Measurements from ENCODE around the gene GAS6.

Gene GAS6

DNA sequence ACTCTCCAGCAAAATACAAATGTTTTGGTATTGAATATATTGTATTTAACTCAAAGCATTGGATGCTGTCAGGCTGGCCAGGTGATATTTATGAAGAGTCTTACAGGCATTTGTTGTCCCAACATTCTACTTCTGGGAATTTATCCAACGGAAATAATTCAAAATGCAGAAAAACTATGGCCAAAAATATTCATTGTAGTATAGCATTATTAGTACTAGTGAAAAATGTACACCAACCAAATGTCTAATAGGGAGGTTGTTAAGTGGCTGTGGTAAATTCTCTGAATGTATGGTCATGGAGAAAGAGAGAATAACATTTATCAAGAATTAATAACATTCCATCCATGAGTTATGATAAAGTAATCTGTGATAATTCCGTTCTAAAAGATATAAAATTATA, 38.6 kb upstream of the GAS6 start:
- WGBS, 2 experiments (ENCODE audit: insufficient coverage in 2 of 2): no CpG with 5 or more reads among the region's 2 CpGs
- Histone ChIP-seq H3K36me3 (ENCODE audit: control insufficient read depth, insufficient read depth, low read length) (no peaks in the 10 kb centered on the region), H3K27ac (ENCODE audit: low read depth, low read length, severe bottlenecking) (no peak overlapping the region), H3K4me1 (ENCODE audit: control insufficient read depth, insufficient read depth, low read length, poor library complexity, severe bottlenecking) (peaks cover 5% of the 10 kb centered on the region), H3K4me3 (ENCODE audit: extremely low read depth, insufficient read depth, low read length, poor library complexity, severe bottlenecking) (no peak overlapping the region), H3K9me3 (ENCODE audit: control insufficient read depth, low read length) (peaks cover 3% of the 10 kb centered on the region)

- H3K27ac ChIP-seq (ENCODE audit: low read depth, low read length, severe bottlenecking): no peak overlapping the region
- 90 to 93% methylated on average over 7 to 9 of the region's 9 CpGs for WGBS, 2 experiments (ENCODE audit: insufficient coverage in 2 of 2)
- no peaks in the 10 kb centered on the region for H3K36me3 ChIP-seq (ENCODE audit: control insufficient read depth, insufficient read depth, low read length)
- no peak overlapping the region for H3K4me3 ChIP-seq (ENCODE audit: extremely low read depth, insufficient read depth, low read length, poor library complexity, severe bottlenecking)
- peaks cover 3% of the 10 kb centered on the region for H3K9me3 ChIP-seq (ENCODE audit: control insufficient read depth, low read length)
- peaks cover 14% of the 10 kb centered on the region for H3K4me1 ChIP-seq (ENCODE audit: control insufficient read depth, insufficient read depth, low read length, poor library complexity, severe bottlenecking)
Observed at GRCh38 chr13:113901642-113902041, 37.8 kb upstream of the GAS6 start.

DNA sequence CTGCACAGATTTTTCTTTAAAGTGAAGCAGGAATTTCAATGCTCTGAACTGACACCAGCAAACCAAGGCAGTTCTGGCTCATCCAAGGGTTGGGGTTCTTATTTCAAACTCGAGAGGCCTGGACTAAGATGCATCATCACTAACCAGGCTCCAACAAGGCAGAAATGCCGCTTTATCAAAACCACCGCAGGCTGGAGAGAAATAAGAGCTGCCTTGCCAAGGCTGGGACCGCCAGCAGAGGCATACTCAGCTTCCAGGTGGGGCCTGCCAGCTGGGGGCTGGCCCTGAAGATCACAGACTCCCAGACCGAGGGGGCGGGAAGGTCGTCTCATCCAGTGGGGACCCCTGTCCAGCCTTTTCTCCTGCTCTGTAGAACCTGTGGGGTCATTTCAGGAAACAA, 37.4 kb upstream of the GAS6 start:
- WGBS, 2 experiments (ENCODE audit: insufficient coverage in 2 of 2): 91 to 93% methylated on average over 7 of the region's 7 CpGs
- Histone ChIP-seq H3K4me1 (ENCODE audit: control insufficient read depth, insufficient read depth, low read length, poor library complexity, severe bottlenecking) (peaks cover 16% of the 10 kb centered on the region), H3K9me3 (ENCODE audit: control insufficient read depth, low read length) (peaks cover 3% of the 10 kb centered on the region), H3K4me3 (ENCODE audit: extremely low read depth, insufficient read depth, low read length, poor library complexity, severe bottlenecking) (no peak overlapping the region), H3K36me3 (ENCODE audit: control insufficient read depth, insufficient read depth, low read length) (no peaks in the 10 kb centered on the region), H3K27ac (ENCODE audit: low read depth, low read length, severe bottlenecking) (no peak overlapping the region)

DNA sequence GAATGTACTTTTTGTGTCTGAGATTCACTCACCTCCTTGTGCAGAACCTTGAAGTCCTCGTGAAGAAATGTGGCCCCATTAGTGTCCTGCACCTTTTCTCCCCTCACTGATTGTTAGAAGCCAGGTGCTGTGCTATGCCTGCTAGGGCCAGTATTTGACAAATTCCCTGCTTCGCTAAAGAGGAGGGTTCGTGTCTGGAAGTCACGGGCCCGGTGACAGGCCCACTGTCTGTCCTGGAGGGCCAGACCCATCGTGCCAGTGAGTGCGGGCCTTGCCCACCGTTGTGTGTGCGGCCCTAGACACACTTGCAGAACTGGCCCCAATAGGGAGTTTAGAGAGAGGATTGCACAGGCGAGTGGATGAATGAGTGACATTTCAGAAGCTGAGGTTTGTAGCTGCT, 36.8 kb upstream of the GAS6 start:
- Histone ChIP-seq H3K9me3 (ENCODE audit: control insufficient read depth, low read length) (peaks cover 3% of the 10 kb centered on the region), H3K36me3 (ENCODE audit: control insufficient read depth, insufficient read depth, low read length) (no peaks in the 10 kb centered on the region), H3K27ac (ENCODE audit: low read depth, low read length, severe bottlenecking) (no peak overlapping the region), H3K4me3 (ENCODE audit: extremely low read depth, insufficient read depth, low read length, poor library complexity, severe bottlenecking) (no peak overlapping the region), H3K4me1 (ENCODE audit: control insufficient read depth, insufficient read depth, low read length, poor library complexity, severe bottlenecking) (peaks cover 16% of the 10 kb centered on the region)
- WGBS, 2 experiments (ENCODE audit: insufficient coverage in 2 of 2): 91 to 95% methylated on average over 9 to 10 of the region's 10 CpGs

- H3K4me3 ChIP-seq (ENCODE audit: extremely low read depth, insufficient read depth, low read length, poor library complexity, severe bottlenecking): no peak overlapping the region
- WGBS, 2 experiments (ENCODE audit: insufficient coverage in 2 of 2): 97 to 98% methylated on average over 11 to 13 of the region's 15 CpGs
Observed at GRCh38 chr13:113898391-113898790, 34.5 kb upstream of the GAS6 start.

DNA sequence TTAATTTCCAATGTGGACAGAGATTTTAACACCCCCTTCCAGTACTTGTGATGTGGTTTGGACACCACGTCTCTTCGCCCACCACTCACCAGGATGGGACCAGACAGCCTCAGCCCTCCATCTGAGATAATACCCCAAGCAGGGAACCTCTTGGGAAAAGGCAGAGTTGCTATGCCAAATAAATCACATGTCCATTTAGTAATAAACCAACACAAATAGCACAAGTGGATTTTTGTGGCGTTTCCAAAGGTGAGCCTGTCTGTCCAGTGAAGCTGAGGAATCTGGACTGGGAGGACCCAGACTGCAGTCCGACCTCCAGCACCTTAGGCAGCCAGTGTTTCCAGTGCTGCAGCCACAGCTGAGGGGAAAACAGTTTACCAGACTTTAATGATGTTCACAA, 34.1 kb upstream of the GAS6 start:
- Histone ChIP-seq H3K4me3 (ENCODE audit: extremely low read depth, insufficient read depth, low read length, poor library complexity, severe bottlenecking) (no peak overlapping the region), H3K9me3 (ENCODE audit: control insufficient read depth, low read length) (peaks cover 8% of the 10 kb centered on the region), H3K27ac (ENCODE audit: low read depth, low read length, severe bottlenecking) (no peak overlapping the region), H3K4me1 (ENCODE audit: control insufficient read depth, insufficient read depth, low read length, poor library complexity, severe bottlenecking) (peaks cover 12% of the 10 kb centered on the region), H3K36me3 (ENCODE audit: control insufficient read depth, insufficient read depth, low read length) (no peaks in the 10 kb centered on the region)
- WGBS, 2 experiments (ENCODE audit: insufficient coverage in 2 of 2): 93 to 94% methylated on average over 2 of the region's 4 CpGs

More at GRCh38 chr13:113898391-113898790, 34.5 kb upstream of the GAS6 start:
- H3K36me3 ChIP-seq (ENCODE audit: control insufficient read depth, insufficient read depth, low read length): no peaks in the 10 kb centered on the region
- H3K27ac ChIP-seq (ENCODE audit: low read depth, low read length, severe bottlenecking): no peak overlapping the region
- peaks cover 8% of the 10 kb centered on the region for H3K9me3 ChIP-seq (ENCODE audit: control insufficient read depth, low read length)
- peaks cover 14% of the 10 kb centered on the region for H3K4me1 ChIP-seq (ENCODE audit: control insufficient read depth, insufficient read depth, low read length, poor library complexity, severe bottlenecking)

DNA sequence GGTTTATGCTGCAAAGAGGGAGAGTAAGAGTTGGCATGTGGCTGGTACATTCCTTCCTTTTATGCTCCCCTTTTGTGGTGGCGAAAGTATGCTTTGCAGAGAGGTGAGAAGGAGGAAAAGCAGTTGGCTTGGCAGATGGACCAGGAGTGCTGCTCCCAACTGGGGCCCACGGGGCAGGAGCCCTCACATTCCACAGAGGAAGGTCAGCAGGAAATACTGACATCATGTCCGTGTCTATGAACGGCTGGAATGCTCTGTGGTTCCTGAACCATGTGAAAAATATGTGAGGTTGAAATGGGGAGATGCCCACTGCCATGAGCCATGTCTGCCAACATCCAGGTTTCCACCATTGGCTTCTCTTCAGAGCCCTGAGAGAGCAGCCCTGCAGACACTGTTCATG, 33.3 kb upstream of the GAS6 start:
- Histone ChIP-seq H3K4me1 (ENCODE audit: control insufficient read depth, insufficient read depth, low read length, poor library complexity, severe bottlenecking) (peaks cover 12% of the 10 kb centered on the region), H3K4me3 (ENCODE audit: extremely low read depth, insufficient read depth, low read length, poor library complexity, severe bottlenecking) (no peak overlapping the region), H3K36me3 (ENCODE audit: control insufficient read depth, insufficient read depth, low read length) (no peaks in the 10 kb centered on the region), H3K9me3 (ENCODE audit: control insufficient read depth, low read length) (peaks cover 8% of the 10 kb centered on the region), H3K27ac (ENCODE audit: low read depth, low read length, severe bottlenecking) (no peak overlapping the region)
- 81 to 96% methylated on average over 2 to 4 of the region's 4 CpGs for WGBS, 2 experiments (ENCODE audit: insufficient coverage in 2 of 2)

DNA sequence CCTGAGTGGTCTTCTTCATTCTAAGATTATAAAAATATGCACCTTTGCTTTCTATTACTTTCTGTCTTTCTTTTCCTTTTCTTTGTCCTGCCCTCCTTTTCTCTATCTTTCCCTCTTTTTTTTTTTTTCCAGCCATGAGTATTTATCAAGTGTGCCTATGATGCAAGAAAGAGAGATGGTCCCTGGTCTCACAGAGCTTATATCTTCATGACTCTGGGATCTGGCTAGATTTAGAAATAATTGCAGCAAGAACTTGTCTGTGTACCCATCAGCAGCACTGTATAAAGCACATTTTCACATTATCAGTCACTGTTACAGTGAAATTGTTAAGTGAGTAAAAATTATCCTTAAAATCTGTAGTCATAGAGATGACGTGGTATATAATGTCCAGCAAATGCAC, 31.6 kb upstream of the GAS6 start:
- Histone ChIP-seq H3K9me3 (ENCODE audit: control insufficient read depth, low read length) (peaks cover 14% of the 10 kb centered on the region), H3K4me3 (ENCODE audit: extremely low read depth, insufficient read depth, low read length, poor library complexity, severe bottlenecking) (no peak overlapping the region), H3K4me1 (ENCODE audit: control insufficient read depth, insufficient read depth, low read length, poor library complexity, severe bottlenecking) (peaks cover 12% of the 10 kb centered on the region), H3K36me3 (ENCODE audit: control insufficient read depth, insufficient read depth, low read length) (no peaks in the 10 kb centered on the region), H3K27ac (ENCODE audit: low read depth, low read length, severe bottlenecking) (no peak overlapping the region)
- no CpG with 5 or more reads among the region's 1 CpG for WGBS, 2 experiments (ENCODE audit: insufficient coverage in 2 of 2)

DNA sequence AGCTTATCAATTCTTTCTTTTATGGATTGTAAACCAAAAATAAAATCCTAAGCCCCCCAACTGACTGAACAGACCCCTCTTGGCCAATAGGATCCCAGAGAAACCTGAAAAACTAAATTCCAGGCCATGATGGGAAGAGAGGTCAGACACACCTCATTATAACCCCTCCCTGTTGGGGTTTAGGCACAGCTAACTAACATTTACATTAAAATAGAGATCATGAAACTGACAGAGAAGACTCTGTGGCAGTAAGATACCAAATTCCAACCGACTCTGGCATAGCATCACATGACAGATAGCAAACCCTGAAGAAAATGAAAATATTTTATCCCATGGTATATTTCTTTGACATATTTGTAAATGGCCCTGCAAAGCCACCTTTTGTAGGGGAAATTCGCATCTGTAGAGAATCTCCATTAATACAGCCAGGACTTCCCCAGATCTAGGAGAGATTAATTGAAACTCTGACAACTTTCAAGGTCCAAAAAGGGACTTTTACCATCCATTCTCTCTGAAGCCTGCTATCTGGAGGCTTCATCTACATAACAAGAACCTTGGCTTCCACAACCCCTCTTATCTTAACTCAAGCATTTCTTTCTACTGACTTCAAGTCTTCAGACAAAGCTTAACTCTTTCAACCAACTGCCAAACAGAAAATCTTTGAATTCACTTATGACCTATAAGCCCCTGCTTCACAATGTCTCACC, 27.1 kb upstream of the GAS6 start:
- no peak overlapping the region for H3K27ac ChIP-seq (ENCODE audit: low read depth, low read length, severe bottlenecking)
- no peaks in the 10 kb centered on the region for H3K36me3 ChIP-seq (ENCODE audit: control insufficient read depth, insufficient read depth, low read length)
- H3K4me3 ChIP-seq (ENCODE audit: extremely low read depth, insufficient read depth, low read length, poor library complexity, severe bottlenecking): no peak overlapping the region
- no peaks in the 10 kb centered on the region for H3K4me1 ChIP-seq (ENCODE audit: control insufficient read depth, insufficient read depth, low read length, poor library complexity, severe bottlenecking)
- H3K9me3 ChIP-seq (ENCODE audit: control insufficient read depth, low read length): peaks cover 14% of the 10 kb centered on the region
- 20% methylated on average over 1 of the region's 2 CpGs; no CpG with 5 or more reads in 1 of the 2 experiments for WGBS, 2 experiments (ENCODE audit: insufficient coverage in 2 of 2)

GRCh38 chr13:113889467-113889866, 25.6 kb upstream of the GAS6 start:
- Histone ChIP-seq H3K36me3 (ENCODE audit: control insufficient read depth, insufficient read depth, low read length) (no peaks in the 10 kb centered on the region), H3K27ac (ENCODE audit: low read depth, low read length, severe bottlenecking) (no peak overlapping the region), H3K4me1 (ENCODE audit: control insufficient read depth, insufficient read depth, low read length, poor library complexity, severe bottlenecking) (no peaks in the 10 kb centered on the region), H3K9me3 (ENCODE audit: control insufficient read depth, low read length) (peaks cover 10% of the 10 kb centered on the region), H3K4me3 (ENCODE audit: extremely low read depth, insufficient read depth, low read length, poor library complexity, severe bottlenecking) (no peak overlapping the region)
- 88% methylated on average over 2 of the region's 4 CpGs; no CpG with 5 or more reads in 1 of the 2 experiments for WGBS, 2 experiments (ENCODE audit: insufficient coverage in 2 of 2)

DNA sequence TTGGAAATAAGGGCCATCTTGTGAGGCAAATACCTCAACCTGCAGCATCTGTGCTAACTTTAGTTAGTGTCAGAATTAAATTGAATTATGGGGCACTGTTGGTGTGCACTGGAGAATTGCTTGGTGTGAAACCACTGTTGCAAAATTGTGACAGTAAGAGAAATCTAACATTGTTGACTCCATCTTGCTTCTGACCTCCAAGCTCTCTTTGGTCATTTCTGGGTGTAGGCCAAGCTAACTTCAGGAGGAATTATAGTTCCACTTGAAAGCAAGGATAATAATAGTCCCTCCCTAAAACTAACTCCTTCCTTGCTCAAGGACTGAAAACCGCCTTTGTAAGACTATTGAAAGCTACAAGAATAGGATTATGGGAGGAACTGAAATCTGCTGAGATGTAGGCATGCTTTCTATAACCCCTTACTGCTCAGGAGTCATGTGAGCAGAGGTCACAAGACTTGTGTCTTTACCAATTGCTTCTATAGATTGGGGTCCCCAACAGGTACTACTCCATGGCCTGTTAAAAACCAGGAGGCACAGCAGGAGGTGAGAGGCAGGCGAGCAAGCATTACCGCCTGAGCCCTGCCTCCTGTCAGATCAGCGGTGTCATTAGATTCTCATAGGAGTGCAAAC, 24.9 kb upstream of the GAS6 start:
- H3K27ac ChIP-seq (ENCODE audit: low read depth, low read length, severe bottlenecking): no peak overlapping the region
- no peak overlapping the region for H3K4me3 ChIP-seq (ENCODE audit: extremely low read depth, insufficient read depth, low read length, poor library complexity, severe bottlenecking)
- H3K4me1 ChIP-seq (ENCODE audit: control insufficient read depth, insufficient read depth, low read length, poor library complexity, severe bottlenecking): no peaks in the 10 kb centered on the region
- H3K9me3 ChIP-seq (ENCODE audit: control insufficient read depth, low read length): peaks cover 6% of the 10 kb centered on the region
- 100% methylated on average over 2 to 3 of the region's 4 CpGs for WGBS, 2 experiments (ENCODE audit: insufficient coverage in 2 of 2)
- no peaks in the 10 kb centered on the region for H3K36me3 ChIP-seq (ENCODE audit: control insufficient read depth, insufficient read depth, low read length)

Data from mesodermal cell (in vitro differentiated cells).